Measurements from ENCODE around the gene ARHGAP23.

DNA sequence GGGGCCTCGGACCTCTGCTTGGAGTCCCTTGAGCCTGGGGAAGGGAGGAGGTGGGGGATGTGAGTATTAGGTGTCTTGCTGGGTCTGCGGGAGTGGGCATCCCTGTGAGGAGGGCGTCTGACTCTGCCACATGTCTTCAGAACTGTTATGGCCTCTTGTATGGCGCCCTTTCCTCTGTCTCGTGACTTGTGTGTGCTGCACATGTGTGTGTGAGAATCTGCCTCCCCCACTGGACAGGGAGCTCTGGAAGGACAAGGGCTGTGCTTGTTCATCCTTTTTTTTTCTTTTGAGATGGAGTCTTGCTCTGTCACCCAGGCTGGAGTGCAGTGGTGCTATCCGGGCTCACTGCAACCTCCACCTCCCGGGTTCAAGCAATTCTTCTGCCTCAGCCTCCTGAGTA lies 33.4 kb downstream of the ARHGAP23 start:
- TF ChIP-seq, protein P1, sequence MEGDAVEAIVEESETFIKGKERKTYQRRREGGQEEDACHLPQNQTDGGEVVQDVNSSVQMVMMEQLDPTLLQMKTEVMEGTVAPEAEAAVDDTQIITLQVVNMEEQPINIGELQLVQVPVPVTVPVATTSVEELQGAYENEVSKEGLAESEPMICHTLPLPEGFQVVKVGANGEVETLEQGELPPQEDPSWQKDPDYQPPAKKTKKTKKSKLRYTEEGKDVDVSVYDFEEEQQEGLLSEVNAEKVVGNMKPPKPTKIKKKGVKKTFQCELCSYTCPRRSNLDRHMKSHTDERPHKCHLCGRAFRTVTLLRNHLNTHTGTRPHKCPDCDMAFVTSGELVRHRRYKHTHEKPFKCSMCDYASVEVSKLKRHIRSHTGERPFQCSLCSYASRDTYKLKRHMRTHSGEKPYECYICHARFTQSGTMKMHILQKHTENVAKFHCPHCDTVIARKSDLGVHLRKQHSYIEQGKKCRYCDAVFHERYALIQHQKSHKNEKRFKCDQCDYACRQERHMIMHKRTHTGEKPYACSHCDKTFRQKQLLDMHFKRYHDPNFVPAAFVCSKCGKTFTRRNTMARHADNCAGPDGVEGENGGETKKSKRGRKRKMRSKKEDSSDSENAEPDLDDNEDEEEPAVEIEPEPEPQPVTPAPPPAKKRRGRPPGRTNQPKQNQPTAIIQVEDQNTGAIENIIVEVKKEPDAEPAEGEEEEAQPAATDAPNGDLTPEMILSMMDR (IDR thresholded peaks at IDR 0.05; ENCODE audit: borderline replicate concordance, extremely low read depth, low read length, poor library complexity, severe bottlenecking): no peak
- TF ChIP-seq EZH2 (IDR thresholded peaks at IDR 0.05; ENCODE audit: borderline replicate concordance, low read depth, low read length, severe bottlenecking): no peak

Data from DND-41 (cell line).